ENCODE measurements around the gene UMODL1.
A peak's percentile ranks its signal among the peaks of the same experiment; 100 is the strongest.
"Not testable (repeated sequence)": the region's sequence is repeated elsewhere in the genome, so short reads cannot be mapped to it uniquely, and the experiment has no call there.

The UMODL1 gene

DNA sequence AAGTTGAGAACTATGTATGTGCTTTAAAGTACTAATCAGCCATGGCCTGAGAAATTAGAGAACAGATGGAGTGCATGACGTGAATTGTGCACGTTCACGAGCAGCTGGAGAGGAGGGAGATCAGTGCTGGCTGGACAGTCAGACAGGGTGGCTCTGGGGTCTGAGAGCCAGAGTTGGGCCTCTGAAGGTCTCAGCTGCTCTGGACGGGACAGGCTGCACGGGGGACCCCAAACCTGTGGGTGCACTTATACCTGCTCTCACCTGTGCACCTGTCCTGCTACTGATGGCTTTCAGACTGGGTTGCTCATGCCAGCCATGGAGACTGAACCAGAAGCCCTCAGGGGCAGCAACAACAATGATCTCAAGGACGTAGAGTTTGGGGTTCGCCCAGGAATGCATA lies 43.5 kb downstream of the UMODL1 start:
- no peak for DNase-seq (ENCODE audit: low read depth in 2 of 2)

- DNase-seq (ENCODE audit: low read depth in 2 of 2): no peak
These were observed 44.1 kb downstream of the UMODL1 start for GRCh38 chr21:42115136-42115683.

GRCh38 chr21:42116551-42116950 lies 45.4 kb downstream of the UMODL1 start:
- DNase-seq (ENCODE audit: low read depth in 2 of 2): not testable (repeated sequence)

DNA sequence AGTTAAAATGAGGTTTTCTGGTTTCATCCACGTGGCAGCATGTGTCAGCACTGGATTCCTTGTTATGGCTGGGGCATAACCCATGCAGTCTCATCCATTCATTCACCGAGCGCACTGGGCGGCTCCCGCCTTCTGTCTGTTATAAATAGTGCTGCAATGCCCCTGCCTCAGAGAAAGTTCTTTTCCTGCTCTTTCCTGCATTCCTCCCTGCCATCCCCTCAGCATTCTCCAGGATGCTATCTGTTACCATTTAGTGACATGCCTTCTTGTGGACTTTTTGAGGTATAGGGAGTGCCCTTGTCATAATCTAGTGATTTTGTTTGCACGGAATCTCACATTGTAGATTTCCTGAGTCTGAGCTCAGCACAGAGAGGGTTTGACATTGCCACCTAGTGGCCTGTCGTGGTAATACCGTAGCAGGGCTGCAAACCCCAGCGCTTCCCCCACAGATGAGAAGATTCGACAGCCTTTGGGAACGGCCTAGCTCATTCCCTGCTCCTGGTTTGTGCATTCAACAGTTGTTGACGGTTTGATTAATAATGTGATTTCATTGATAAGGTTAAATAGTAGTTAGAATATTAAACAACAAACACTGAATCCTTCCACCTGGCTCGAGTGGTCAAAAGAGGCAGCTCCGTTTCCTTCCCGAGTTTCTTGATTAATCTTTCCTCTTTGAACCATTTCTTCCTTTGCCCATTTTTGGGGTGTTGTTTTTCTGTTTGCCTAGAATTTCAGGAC lies 46.3 kb downstream of the UMODL1 start:
- DNase-seq (ENCODE audit: low read depth in 2 of 2): peak; percentile 34 to 44

GRCh38 chr21:42117967-42118780 lies 47.1 kb downstream of the UMODL1 start:
- DNase-seq (ENCODE audit: low read depth in 2 of 2): no peak

DNA sequence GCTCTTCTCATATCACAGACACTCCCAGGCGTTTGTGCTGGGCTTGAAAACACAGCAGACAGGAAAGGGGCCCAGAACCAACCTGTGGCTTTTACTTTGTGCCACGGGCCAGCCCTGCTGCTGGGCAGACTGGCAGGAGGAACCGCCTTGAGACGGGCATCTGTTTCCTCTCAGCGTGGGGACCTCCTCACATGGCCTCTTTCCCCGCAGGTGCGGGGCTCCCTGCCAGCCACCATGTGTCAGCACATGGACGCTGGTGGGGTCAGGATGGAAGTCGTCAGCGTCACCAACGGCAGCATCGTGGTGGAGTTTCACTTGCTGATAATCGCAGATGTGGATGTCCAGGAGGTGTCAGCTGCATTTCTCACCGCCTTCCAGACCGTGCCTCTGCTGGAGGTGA lies 47.8 kb downstream of the UMODL1 start:
- no peak for DNase-seq (ENCODE audit: low read depth in 2 of 2)

DNA sequence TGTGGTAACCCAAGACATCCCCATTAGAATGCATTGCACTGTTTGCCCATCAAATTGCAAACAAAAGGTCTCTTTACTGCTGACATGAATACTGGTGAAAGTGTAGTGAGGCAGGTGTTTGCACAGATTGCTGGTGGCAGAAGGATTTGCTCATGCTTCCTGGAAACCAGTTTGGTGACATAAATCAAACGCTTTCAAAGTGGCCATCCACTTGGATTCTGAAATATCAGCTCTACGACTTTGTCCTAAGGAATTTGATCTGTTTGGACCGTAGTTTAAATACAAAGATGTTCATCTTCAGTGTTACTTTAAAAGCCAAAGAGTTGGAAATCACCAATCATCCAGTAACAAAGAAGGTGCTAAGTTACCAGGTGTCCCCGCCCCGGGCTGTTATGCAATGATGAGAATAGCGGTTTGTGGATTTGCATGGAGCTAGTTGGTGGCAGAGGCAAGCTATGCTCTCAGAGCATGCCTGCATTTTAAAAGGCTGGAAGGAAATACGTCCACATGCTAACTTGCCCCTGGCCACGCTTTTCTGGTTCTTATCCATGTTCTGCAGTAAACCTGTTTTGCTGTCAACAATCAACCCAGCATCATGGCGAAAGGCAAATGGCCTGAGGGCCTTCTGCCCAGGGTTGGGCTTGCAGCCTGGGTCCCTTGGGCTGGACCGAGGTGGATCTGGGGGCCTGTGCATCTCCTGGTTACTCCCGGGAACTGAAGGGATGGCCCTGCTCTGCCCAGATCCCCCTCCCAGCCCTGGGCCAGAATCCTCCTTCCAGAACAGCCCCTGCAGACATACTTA lies 49.2 kb downstream of the UMODL1 start:
- DNase-seq (ENCODE audit: low read depth in 2 of 2): no peak

GRCh38 chr21:42120903-42121535 lies 49.9 kb downstream of the UMODL1 start:
- DNase-seq (ENCODE audit: low read depth in 2 of 2): no peak

DNA sequence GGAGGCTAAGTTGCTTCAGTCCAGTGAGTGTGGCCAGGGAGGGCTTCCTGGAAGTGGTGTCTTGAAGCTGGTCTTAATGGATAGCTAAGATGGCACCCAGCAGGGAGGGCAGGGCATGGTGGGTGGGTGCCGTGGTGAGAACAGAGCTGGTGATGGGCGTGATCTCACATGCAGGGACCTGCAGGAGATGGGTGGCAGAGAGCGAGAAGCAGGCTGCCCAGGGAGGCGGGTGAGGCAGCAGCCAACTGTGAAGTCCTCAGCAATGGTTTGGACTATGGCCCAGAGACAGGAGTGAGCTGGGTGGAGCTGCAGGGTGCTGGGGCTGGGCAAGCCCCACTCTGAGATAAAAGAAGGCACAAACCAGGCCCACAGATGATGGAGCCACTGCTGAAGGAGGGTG lies 50.7 kb downstream of the UMODL1 start:
- DNase-seq (ENCODE audit: low read depth in 2 of 2): no peak

DNA sequence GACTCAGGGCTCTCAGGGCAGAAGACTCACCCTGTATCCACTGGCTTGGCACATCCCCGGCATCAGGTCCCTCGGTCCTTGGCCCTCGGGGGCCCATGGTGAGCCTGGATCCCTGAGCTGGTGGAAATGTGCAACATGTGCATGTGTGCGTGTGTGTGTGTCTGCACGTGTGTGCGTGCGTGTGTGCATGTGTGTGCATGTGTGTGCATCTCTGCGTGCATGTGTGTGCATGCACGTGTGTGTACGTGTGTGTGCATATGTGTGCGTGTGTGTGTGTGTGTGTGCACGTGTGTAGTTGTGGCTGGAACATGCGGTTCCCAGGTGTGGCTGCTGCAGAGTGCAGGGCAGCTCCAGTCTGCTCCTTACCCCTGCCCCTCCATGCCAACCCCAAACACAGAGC lies 51.3 kb downstream of the UMODL1 start:
- DNase-seq (ENCODE audit: low read depth in 2 of 2): no peak

GRCh38 chr21:42122808-42123207 lies 51.7 kb downstream of the UMODL1 start:
- no peak for DNase-seq (ENCODE audit: low read depth in 2 of 2)

DNA sequence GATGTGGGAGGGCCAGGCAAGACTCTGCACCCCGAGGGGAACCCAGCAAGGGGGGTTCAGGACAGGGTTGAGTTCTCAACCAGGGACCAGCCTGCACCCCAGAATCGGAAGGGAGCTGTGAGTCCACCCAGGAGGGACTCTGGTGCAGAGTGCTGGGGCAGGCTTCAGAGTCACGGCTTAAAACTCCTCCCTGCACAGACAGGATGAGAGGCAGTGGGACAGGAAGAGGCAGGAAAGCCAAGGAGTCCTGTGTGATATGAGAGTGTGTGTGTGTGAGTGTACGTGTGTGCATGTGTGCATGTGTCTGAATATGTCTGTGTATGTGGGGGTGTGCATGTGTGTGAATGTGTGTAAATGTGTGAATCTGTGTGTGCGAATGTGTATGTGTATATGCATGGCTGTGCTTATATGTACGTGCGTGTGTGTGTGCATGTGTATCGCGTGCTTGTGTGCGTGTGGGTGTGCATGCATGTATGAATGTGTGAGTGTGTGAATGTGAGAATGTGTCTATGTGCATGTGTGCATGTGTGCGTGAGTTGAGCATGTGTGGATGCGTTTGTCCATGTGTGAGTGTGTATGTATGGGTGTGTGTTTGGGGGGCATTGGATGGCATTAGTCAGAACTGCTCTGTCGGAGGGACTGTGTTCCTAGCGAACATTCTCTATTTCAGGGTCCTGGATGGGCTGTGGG lies 52.2 kb downstream of the UMODL1 start:
- DNase-seq (ENCODE audit: low read depth in 2 of 2): no peak

DNA sequence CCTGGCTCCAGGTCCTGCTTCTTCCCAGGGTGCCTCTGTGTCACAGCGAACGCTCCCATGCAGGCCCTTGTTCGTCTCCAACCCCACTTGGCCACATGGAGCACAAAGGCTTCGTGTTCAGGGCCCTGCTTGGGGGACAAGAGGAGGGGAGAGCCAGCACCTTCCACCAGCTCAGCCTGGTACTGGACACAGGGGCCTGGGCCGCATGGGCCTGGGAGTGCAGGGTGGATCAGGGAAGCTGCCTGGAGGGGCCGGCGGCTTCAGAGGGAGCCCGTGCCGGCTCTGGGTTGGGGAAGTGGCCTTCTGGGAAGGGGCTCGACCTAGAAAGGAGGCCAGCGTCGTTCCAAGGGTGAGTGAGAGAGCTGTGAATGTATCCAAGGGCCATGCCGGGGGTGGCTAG lies 53.0 kb downstream of the UMODL1 start:
- no peak for DNase-seq (ENCODE audit: low read depth in 2 of 2)

DNA sequence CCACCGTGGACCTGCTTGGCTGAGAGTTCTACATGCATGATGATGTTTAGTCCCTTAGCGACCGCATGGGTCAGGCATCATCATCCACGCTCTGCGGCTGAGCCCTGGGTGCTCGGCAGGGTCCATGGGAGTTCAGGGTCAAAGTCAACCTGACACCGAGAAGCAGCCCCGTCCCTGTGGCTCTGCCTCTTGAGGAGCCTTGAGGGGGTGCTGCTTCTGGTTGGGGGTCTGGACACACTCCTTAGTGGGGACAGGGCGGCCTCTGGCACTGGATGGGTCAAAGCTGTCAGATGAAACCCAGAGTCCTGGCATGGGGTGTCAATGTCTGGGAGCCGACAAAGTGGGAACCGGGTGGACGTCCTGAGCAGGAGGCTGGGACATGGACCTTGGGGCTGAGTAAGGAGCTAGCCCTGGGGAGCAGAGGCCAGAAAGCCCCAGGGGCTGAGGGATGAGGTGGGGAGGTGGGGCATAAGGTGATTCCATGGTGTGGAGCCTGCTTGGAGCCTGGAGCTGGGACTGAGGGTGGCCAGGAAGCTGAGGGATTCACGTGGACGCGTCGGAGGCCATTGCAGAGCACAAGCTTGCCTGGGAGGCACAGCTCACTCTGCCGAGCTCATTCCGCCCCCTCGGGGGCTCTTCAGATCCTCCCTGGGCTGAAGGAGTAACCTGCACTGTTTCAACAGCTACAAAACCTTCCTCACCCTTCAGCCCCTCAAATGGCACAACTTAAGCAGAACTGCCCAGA lies 53.9 kb downstream of the UMODL1 start:
- DNase-seq (ENCODE audit: low read depth in 2 of 2): no peak

DNA sequence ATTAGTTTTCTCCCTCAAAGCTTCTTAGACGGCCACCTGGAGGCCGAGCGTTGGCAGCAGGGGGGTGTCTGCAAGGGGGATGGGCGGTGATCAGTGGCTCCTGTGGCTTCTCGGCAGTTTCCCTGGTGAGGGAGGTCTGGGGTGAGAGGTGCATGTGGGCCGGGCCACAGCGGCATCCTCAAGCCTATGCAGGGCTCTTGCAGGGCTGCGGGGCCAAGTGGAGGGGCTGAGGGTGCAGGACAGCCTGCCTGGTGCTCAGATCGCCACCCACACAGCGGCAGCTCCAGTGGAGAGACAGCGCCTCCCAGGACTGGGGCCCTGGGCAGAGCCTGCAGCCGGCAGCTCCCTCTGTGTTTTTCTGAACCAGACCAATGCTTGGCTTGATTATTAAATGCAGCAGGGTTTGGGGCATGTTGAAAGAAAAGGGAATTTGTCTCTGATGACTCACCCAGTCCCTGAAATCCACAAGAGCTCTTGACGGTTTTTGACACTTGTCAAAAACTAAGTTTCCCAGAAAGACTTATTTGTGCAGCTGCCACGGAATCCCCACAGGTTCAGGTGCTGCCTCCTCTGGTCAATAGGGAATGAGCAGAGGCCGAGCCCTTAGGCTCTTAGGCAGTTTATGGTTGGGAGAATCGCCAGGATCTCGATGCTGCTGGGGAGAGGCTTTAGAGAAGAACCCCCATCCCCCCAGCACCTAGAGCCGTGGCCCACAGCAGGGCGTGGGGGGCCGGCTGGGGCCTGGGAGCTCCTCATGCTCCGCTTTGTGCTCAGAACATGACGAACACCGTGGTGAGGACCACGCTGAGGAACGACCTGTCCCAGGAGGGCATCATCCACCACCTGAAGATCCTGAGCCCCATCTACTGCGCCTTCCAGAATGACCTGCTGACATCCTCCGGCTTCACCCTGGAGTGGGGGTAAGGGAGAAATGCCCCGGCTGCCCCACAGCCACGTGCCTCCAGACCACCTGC lies 54.7 kb downstream of the UMODL1 start:
- DNase-seq (ENCODE audit: low read depth in 2 of 2): no peak

GRCh38 chr21:42127164-42128150 lies 56.3 kb downstream of the UMODL1 start:
- DNase-seq (ENCODE audit: low read depth in 2 of 2): no peak

- no peak for DNase-seq (ENCODE audit: low read depth in 2 of 2)
These were observed 58.5 kb downstream of the UMODL1 start for GRCh38 chr21:42129300-42130266.

All from stimulated activated CD8-positive, alpha-beta memory T cell treated with anti-CD3 and anti-CD28 coated beads, Interleukin-15, amount 100 ng/mL, for 4 hours (primary cell).